Kidney (tissue), 14 donors: ENCODE data around the gene ABI3BP. TPM values are rescaled to one million over a fixed set of nuclear protein-coding genes. Genes with fewer than 3 reads are reported as not detected.

ENCODE experiments used
- DNase-seq, 5 donors: peaks; one replicate each; pipeline ENCODE4 v3.0.0-alpha.2; 2013 to 2020
- FAIRE-seq: peaks from 2 replicates; lab custom pipeline; 2012; peaks lifted over from hg19 to GRCh38; lab: Jason Lieb, UNC
- H3K27ac ChIP-seq, 2 donors: one replicate each; pipeline ENCODE4 v1.7.0; 2013; ENCODE audit warnings: low read depth in 2 of 2, low read length in 2 of 2, inconsistent platforms in 1 of 2
- H3K27me3 ChIP-seq: one replicate; pipeline ENCODE4 v1.7.1; 2013; ENCODE audit warnings: low read length, inconsistent platforms; ENCODE audit not compliant: control insufficient read depth, insufficient read depth
- H3K36me3 ChIP-seq, 3 donors: one replicate each; pipeline versions ENCODE4 v1.7.0 to v1.7.1; 2013; ENCODE audit warnings: low read length in 3 of 3, control low read depth in 1 of 3, inconsistent platforms in 1 of 3; ENCODE audit not compliant: insufficient read depth in 3 of 3, control insufficient read depth in 2 of 3
- H3K4me1 ChIP-seq, 3 donors: one replicate each; pipeline versions ENCODE4 v1.7.0 to v1.7.1; 2013; ENCODE audit warnings: low read length in 3 of 3, inconsistent platforms in 1 of 3, low read depth in 1 of 3; ENCODE audit not compliant: control insufficient read depth in 2 of 3, insufficient read depth in 2 of 3
- H3K4me3 ChIP-seq, 3 donors: one replicate each; pipeline versions ENCODE4 v1.7.0 to v1.8.1; 2013; ENCODE audit warnings: low read length in 3 of 3, control low read depth in 1 of 3, inconsistent platforms in 1 of 3
- H3K9ac ChIP-seq, 3 donors: one replicate each; pipeline versions ENCODE4 v1.7.0 to v1.7.1; 2013; ENCODE audit warnings: low read length in 3 of 3, control low read depth in 1 of 3, inconsistent platforms in 1 of 3
- H3K9me3 ChIP-seq, 3 donors: one replicate each; pipeline versions ENCODE4 v1.7.0 to v1.7.1; 2013; ENCODE audit warnings: low read length in 3 of 3, control low read depth in 1 of 3, inconsistent platforms in 1 of 3; ENCODE audit not compliant: control insufficient read depth in 2 of 3, insufficient read depth in 1 of 3
- CTCF ChIP-seq: IDR thresholded peaks from 3 replicates; pipeline ENCODE4 v1.5.1; 2012; ENCODE audit warnings: mild to moderate bottlenecking, moderate library complexity, borderline replicate concordance; ENCODE audit not compliant: insufficient read depth; ENCODE audit errors: extremely low read depth
- intact Hi-C: fragments of 100-400 bp; cut with DNase I; formaldehyde crosslinking; loops from one replicate; pipeline ENCODE4 v1.11.1; 2022
- polyA plus RNA-seq: library from polyadenylated mRNA; stranded (reverse); fragments of 350-450 nt; fragmentation: Illumina TruSeq; extraction: RNeasy Lipid Tissue Mini Kit (QIAGEN cat#74804); gene quantifications from one replicate; pipeline ENCODE4 v1.2.3, GENCODE V29; 2014; ENCODE audit warnings: low read depth, low replicate concordance; ENCODE audit not compliant: insufficient read depth
- total RNA-seq: library from RNA; stranded (reverse); fragmentation: NEBNext Ultra II Directional; extraction: Animal tissue kit (Norgen Biotek cat#: 25700); gene quantifications from one replicate; pipeline ENCODE4 v1.2.1, GENCODE V29; 2021
- donor health status: control.
- donor health status: control.
- donor health status: control.
- donor health status: control.
- donor health status: control.
- donor health status: DM: yes; HTN: yes; CAD: no.
- donor health status: Normal renal cell carcinoma (clear cell type).

The ABI3BP gene
- total and polyA plus RNA-seq, 2 donors from 2014 or later = 7.1 to 160 TPM

GRCh38 chr3:100754563-100755334 lies 238.5 kb downstream of the ABI3BP start:
- no peak for FAIRE-seq
- no peak for TF ChIP-seq CTCF
- Histone ChIP-seq H3K4me1 (peaks cover 0 to 4% (median 3%) of the 10 kb centered on the region in 3 donors), H3K27ac (no peak overlapping the region), H3K9me3 (no peaks in the 10 kb centered on the region), H3K9ac (no peak overlapping the region), H3K27me3 (no peaks in the 10 kb centered on the region), H3K36me3 (peaks cover 0 to 9% (median 2%) of the 10 kb centered on the region in 3 donors), H3K4me3 (no peak overlapping the region)
- intact Hi-C loops = no loop called here
- peak in 1 of 5 donors; percentile 16 for DNase-seq

- peaks cover 0 to 4% (median 0%) of the 10 kb centered on the region in 3 donors for H3K4me1 ChIP-seq
- no peak overlapping the region for H3K27ac ChIP-seq
- no peak overlapping the region for H3K4me3 ChIP-seq
- no peak overlapping the region for H3K9ac ChIP-seq
- peaks cover 5 to 9% (median 8%) of the 10 kb centered on the region in 3 donors for H3K36me3 ChIP-seq
- no peaks in the 10 kb centered on the region for H3K27me3 ChIP-seq
- no peaks in the 10 kb centered on the region for H3K9me3 ChIP-seq
- DNase-seq = no peak
- FAIRE-seq = no peak
- intact Hi-C loops = no loop called here
- no peak for TF ChIP-seq CTCF
Measured at GRCh38 chr3:100753846-100754245, 239.4 kb downstream of the ABI3BP start.

- intact Hi-C loops = no loop called here
- peaks cover 5 to 34% (median 17%) of the 10 kb centered on the region in 3 donors for H3K36me3 ChIP-seq
Measured at GRCh38 chr3:100748967-100749366, 244.3 kb downstream of the ABI3BP start.

More at GRCh38 chr3:100748967-100749366, 244.3 kb downstream of the ABI3BP start:
- TF ChIP-seq CTCF = no peak
- no peak for DNase-seq
- Histone ChIP-seq H3K27ac (no peak overlapping the region), H3K4me1 (no peaks in the 10 kb centered on the region), H3K9ac (no peak overlapping the region), H3K9me3 (no peaks in the 10 kb centered on the region), H3K4me3 (no peak overlapping the region), H3K27me3 (no peaks in the 10 kb centered on the region)
- no peak for FAIRE-seq
